GM19438 (cell line): ENCODE measurements around the gene SLC20A1.
A peak's percentile ranks its signal among the peaks of the same experiment; 100 is the strongest.

ENCODE experiments used
- ATAC-seq: cut with Tn5 transposase; IDR thresholded peaks from one replicate; pipeline ENCODE4 v1.9.1; 2021; ENCODE audit warnings: low read depth; ENCODE audit not compliant: unreplicated experiment

SLC20A1 gene

DNA sequence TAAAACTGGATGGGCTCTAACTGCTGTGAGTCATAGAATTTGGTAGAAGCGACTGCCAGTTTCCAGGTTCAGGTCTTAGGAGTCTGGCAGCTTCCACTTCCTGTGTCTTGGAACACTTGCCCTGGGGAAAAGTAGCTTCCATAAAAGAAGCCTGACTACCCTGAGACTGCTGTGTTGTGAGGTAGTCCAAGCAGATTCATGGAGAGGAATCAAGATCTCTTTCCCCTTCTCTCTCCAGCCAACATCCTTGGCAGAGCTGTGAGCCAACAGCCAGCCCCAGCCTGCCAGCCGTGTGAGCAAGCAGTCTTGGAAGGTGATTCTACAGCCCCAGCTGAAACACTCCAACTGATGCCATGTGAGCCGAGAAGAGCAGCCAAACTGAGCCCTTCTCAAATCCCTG, 33.7 kb downstream of the SLC20A1 start:
- no peak for ATAC-seq

DNA sequence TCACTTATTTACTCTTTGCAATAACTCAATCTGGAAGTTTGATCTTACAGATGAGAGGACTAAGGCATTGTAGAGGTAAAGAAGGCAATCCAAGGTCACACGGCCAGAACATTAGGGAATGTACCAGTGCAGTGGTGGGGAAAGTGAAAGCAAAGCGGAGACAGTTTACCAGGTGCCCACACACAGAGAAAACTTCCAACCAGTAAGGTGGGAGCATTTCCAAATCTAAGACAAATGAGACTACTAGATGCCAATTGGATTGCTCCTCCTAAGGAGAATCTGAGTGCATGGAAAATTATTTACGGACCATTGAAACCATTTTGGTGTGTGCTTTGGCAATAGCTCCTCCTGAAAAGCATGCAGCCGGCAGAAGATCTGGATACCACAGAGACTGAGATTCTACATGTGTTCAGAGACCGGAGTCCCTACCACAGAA, 34.9 kb downstream of the SLC20A1 start:
- no peak for ATAC-seq

DNA sequence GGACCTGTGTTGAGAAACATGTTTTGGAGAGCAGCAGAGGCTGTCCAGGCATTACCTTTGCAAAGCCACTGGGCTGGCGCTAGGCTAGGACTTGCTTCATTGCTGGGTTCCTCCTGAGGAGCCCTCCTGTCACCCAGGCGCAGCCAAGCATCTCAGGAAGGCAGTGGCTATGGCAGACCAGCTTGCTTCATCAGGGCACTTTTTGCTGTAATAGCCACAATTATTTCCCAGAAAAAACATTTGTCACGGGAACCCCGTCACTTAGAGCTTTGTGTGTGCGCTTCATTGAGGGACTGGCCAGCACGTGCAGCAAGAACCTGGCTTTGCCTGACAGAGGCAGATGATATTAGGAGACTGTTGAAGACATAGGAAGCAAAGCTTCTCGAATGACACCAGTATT, 36.4 kb downstream of the SLC20A1 start:
- no peak for ATAC-seq

DNA sequence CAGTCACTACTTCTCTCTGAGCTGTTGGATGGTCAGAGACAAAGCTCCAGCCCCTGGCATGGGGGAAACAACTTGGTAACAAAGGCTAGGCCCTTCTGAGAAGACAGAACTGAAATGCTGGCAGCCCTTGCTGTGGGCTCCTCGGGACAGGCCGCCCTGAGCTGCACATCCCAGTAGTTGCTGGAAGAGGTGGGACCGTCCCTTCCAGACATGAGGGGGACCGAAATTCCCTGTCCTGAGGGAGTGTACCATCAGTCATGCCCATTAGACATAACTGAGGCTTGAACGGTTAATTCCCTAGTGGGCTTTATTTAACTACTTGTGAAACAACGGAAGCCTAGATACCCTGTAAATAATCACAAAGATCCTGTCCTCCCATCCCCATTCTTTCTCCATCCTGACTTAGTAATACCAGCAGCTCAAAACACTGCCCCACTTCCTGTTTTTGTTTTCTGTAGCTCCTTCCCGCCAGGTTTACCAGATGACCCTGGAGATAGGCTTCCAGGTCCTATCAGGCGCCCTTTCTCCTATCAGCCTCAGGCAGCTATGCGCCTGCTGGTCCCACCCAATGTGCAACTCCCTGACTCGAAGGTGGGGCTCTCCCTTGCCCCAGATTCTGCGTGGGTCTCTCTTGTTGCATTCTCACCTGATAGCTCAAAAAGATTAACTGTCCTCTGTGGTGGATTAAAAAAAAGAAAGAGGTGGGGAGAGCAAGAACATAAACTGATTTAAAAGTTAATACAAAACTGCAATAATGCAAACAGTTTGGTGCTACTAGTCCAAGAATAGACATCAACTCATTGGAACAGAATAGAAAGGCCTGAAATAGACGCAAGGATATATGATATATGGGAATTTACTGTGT, 38.0 kb downstream of the SLC20A1 start:
- ATAC-seq = no peak

DNA sequence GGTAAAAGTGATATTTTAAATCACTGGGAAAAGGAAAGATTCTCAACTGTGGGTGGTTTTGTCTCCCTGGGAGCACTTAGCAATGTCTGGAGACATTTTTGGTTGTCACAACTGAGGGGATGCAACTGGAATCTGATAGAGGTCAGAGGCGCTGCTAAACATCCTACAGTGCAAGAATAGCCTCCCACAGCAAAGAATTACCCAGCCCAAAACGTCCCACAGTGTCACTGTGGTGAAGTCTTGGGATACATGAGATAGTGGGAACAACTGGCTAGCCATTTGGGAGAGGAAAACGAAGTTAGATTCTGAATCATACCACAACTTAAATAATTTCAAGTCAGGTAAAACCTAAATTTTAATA, 38.7 kb downstream of the SLC20A1 start:
- ATAC-seq = no peak

DNA sequence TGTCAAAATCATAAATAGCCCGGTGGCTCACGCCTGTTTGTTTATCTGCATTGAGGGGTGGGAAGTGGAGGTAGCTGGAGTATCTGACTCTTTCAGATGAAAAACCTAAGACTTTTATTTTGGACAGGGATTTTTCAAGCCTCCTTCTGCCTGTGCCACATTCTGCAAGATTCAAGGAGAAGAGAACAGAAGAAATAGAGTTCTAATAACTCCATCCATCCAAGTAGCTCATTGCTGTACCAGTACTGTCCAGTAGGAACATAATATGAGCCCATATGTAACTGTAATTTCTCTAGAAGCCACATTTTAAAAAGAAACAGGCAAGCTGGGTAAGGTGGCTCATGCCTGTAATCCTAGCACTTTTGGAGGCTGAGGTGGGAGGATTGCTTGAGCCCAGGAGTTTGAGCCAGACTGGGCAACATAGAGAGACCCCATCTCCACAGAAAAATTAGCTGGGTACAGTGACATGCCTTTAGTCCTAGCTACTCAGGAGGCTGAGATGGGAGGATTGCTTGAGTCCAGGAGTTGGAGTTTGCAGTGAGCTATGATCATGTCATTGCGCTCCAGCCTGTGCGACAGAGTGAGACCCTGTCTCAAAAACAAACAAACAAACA, 39.6 kb downstream of the SLC20A1 start:
- no peak for ATAC-seq

DNA sequence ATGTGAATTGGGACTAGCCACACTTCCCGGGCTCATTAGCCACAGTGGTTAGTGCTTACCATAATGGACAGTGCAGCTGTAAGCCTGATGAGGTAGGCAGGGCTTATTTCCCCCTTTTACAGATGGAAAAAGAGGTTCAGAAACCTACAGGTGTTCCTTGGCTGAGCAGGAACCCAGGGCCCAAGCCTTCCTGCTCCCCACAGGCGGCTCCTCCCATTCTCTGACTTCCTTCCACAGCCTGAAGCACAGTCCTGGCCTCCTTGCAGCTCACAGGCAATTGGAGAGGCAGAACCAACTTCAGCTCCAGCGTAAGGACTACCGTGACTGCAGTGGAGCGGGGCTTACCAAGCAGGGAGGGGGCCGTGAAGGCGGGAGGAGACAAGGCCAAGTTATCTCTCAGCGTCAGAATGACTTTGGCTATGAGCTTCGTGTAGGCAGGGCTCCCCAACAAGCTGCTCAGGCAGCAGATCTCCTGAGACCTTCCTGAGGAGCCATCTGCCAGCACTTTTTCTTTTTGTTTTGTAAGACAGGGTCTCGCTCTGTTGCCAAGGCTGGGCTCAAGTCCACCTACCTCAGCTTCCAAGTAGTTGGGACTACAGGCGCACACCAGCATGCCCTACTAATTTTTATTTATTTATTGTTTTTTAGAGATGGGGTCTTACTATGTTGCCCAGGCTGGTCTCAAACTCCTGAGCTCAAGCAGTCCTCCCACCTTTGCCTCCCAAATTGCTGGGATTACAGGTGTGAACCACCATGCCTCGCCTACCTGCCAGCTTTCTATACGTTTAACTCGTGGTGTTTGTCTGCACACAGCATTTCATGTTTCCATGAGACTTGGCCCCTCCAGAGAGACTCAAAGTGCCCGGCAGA, 40.8 kb downstream of the SLC20A1 start:
- ATAC-seq = no peak

DNA sequence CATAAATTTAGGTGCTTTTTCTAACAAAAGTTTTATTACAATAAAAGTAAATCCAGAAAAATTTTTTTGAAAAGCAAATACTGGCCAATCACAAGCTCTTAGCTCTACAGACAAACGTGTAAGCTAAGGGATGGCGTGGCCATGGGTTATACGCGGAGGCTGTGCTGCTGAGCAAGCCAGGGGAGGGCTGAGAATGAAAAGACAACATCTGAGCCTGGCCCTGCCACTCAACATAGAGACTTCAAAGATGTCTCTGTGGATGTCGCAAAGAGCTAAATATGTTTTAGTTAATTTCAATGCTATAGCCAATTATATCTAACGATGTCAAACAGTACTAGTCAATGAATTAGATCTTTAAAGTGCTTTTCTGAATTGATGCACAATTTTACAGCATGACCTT, 41.8 kb downstream of the SLC20A1 start:
- no peak for ATAC-seq

DNA sequence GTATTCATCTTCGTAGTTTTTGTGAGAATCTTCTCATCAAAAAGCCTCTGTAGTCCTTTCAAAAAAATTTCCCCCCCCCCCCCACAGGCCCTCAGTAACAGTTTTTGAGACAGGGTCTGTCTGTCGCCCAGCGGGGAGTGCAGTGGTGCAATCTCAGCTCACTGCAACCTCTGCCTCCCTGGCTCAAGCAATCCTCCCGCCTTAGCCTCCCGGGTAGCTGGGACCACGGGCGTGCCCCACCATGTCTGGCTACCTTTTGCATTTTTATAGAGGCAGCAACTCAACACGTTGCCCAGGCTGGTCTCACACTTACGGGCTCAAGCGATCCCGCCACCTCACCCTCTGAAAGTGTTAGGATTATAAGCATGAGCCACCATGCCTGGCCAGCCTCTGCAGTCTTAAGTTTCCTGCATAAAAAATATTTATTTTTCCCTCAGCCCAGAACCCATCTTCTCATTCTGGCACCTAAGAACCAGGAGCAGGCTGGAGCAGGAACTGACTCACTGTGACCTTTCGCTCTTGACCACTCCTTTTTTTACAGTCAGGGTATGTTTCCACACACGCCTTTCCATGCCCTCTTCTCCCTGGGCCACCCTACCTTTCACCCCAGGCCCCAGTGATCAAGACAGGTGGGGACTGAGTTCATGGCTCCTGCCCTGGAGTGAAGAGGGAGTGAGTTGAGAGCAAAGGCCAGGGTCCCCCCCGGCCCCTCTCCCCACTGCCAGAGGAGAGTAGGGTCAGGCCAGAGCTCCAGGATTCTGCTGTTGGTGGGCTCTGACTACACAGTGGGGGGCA, 42.5 kb downstream of the SLC20A1 start:
- no peak for ATAC-seq

DNA sequence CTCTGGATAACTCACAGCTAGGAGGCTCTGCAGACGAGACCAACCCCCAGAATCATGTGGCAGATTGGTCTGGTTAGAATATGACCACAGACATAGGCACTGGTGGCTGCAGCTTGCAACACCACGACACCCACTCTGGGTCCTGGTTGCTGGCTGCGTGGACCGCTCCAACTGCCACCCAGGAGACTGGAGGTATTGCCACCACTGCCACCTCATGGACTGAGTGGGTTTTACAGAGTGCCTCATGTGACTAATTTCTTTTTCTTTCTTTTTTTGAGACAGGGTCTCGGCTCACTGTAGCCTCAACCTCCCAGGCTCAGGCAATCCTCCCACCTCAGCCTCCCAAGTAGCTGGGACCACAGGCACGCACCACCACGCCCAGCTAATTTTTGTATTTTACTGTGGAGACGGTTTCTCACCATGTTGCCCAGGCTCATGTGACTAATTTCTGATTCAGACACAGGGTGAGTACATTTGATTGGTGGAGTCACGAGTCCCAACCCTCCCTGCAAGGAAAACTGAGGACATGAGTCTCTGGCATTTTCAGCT, 45.2 kb downstream of the SLC20A1 start:
- peak; percentile 44 for ATAC-seq

DNA sequence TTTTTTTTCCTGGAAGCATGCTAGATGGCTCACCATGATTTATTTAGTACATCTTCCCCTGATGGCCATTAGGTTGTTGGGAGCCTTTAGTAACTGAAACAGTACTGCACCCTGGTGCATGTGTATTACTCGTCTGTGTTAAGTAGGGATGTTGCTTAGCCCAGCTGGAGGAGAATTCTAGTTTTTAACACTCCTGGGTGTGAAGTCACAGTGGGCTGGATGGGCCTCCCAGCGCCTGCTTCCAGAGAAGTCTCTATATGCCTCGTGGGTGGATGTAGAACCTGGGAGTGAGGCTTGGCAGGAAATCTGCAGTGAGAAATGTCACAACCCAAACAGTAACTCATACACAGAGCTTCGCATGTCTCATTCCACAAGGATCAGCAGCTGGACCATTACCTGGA, 46.1 kb downstream of the SLC20A1 start:
- no peak for ATAC-seq

DNA sequence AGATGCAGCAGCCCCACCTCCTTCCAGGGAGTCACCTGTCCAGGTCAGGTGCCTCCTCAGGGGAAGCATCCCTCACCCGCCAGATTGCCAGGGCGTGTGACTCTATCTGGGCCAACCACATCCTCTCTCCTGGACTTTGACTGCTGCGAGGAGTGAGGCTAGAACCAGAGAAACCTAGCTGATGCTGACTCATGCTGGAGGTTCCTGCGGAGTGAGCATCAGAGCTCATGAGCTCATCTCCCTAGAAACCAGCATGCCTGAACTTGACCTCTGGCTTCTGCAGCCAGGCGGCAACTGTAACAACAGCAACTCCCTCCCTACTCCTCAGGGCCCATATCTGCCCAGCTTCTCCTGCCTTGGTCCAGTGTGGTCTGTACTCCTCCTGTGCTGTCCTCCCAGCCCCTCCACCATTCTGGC, 46.8 kb downstream of the SLC20A1 start:
- ATAC-seq = peak; percentile 82

DNA sequence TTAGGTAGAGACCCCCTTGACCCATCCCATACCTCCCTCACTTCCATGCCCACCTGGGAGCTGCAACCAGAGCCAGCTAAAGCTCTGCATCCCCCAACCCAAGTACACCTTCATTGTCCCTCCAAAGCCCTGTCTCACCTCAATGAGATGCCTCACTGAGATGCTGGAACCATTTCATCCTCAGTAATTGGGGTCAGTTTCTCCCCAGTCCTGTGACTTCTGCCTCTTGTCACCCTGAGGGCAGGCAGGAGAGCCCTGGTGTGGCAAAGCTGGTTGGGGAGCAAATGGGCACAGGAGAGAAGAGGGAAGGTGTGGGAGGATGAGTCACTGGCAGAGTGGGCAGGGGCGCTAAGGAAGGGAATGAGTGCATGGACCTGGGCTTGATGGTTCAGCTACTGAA, 47.2 kb downstream of the SLC20A1 start:
- ATAC-seq = peak; percentile 10

DNA sequence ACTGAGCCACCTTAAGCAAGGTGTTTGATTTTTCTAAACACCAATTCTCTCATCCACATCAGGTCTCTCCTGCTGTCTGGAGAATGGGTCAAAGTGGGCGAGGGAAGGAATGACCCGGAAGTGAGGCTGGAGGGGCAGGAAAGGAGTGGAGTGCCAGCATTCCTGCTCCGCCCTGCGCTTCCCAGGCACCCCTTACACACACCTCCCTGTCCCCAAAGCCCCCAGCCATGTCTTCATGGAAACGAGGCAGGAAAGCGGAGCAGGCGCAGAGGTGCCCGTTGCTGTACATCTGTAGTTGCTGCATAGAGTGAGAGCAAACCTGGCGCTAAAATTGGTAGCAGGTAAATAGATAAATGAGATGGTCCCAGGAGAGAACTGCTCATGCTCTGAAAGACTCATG, 47.9 kb downstream of the SLC20A1 start:
- no peak for ATAC-seq

DNA sequence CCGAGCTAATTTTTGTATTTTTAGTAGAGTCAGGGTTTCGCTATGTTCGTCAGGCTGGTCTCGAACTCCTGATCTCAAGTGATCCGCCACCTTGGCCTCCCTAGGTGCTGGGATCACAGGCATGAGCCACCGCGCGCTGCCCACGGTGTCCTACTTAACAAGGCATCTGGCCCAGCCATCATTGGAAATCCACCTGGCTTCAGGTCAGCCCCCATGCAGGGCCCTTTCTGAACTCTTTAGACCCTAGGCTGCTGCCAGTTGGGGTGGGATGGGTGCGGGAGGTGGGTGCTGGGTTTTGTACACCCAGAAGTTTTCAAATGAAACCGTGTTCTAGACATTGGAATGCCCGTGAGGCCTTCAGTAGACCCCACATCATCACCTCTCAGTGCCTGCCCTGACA, 48.4 kb downstream of the SLC20A1 start:
- ATAC-seq = no peak

DNA sequence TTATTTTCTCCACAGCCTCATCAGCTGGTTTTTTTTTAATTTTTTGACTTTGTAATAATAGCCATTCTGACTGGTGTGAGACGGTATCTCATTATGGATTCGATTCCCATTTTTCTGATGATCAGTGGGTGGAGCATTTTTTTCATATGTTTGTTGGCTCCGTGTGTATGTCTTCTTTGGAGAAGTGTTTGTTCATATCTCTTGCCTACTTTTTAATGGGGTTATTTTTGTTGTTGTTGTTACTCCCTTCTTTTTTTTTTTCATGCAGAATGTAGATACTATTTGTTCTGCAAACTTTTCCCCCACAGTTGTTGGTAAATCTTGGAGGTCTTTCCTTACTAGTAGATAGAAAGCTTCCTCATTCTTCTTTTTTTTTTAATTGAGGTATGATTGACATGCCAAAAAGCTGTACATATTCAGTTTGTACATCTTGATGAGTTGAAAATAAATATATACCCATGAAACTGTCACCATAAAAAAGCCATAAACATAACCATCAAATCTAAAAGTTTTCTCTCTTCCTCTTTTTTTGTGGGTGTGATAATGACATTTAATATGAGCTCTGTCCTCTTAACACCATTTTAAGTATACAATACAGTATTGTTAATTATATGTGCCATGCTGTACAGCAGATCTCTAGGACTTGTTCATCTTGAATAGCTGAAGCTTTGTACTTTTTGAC, 53.2 kb downstream of the SLC20A1 start:
- ATAC-seq = no peak

DNA sequence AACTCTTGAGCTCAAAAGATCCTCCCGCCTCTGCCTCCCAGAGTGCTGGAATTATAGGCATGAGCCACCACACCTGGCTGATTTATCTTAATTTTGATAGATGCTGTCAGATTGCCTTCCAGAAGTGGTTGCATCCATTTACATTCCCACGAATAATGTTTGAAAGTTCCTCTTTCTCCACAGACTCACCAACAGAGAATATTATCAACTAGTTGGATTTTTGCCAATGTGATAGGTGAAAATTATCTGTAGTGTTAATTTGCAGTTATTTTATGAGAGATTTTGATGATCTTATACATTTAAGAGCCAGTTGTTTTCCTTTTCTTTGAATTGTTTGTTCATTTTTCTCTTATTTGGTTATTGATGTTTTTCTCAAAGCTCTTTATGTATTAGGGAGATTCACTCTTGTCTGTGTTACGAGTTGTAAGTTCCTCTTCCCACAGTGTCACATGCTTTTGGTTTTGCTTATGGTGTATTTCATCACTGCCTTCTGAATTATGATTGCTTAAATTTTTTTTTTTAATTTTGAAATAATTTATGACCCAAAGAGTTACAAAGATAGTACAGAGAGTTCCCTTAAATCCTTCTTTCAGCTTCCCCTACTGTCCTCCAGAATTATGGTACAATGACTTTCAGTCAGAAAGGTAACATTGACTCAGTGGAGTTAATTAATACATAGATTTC, 54.4 kb downstream of the SLC20A1 start:
- no peak for ATAC-seq

DNA sequence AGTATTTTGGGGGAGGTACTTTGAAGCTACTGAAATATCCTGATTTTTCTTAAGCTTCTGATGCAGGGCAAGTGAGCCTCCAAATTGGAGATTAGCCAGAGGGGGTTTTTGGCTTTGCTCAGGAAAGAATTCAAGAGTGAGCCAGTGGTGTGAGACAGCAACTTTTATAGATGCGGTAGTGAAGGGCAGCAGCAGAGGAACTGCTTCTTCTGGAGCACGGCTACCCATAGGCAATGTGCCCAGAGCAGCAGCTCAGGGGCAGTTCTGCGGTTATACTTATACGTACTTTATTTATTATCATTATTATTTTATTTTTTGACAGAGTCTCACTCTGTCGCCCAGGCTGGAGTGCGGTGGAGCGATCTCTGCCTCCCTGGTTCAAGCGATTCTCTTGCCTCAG, 55.3 kb downstream of the SLC20A1 start:
- no peak for ATAC-seq

DNA sequence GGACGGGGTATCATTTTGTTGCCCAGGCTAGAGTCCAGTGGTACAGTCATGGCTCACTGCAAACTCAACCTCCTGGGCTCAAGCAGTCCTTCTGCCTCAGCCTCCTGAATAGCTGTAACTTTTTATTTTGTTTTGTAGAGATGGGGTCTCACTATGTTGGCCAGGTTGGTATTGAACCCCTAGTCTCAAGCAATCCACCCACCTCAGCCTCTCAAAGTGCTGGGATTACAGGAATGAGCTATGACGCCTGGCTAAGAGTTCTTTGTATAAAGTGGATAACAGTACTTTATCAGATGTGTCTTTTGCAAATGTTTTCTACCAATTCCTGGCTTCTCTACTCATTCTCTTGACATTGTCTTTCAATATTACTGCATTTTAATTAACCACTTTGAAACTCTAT, 57.9 kb downstream of the SLC20A1 start:
- no peak for ATAC-seq
